ENCODE data around the gene FAM124B. TPM values are rescaled to one million over a fixed set of nuclear protein-coding genes. Genes with fewer than 3 reads are reported as not detected.

Gene FAM124B
- total and polyA plus RNA-seq, 2 of the 8 experiments (the other 6 are each of a cell fraction or from before 2014, with no cell fraction given): 2.1 to 2.6 TPM

DNA sequence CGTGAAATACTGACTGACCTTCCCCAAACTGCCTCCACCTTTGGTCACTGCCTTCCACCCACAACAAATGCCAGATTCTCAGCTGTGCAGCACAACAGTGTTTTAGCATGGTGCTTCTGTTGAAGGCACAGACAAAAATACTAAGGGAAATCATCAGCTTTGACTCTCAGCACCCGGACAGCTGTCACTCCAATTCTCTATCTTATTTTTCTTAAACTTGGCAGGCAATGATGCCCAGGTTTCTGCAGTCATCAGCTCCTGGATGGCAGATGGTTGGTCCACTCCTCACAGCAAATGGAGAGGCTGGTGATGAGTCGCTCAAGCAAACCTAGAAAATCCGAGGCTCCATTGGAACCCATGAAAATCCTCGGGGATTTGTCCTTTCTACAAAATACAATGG lies 2.9 kb upstream of the FAM124B start:
- H2BK5ac ChIP-seq (ENCODE audit: low read depth, low read length): no peak overlapping the region
- H3K36me3 ChIP-seq (ENCODE audit: control insufficient read depth in 2 of 4, insufficient read depth in 4 of 4, low read length in 3 of 4): no peaks in the 10 kb centered on the region
- ChIA-PET CTCF (ENCODE audit: partially characterized antibody) (no interaction called here), POLR2A (ENCODE audit: partially characterized antibody) (no interaction called here)
- H2BK12ac ChIP-seq (ENCODE audit: low read depth, low read length): no peak overlapping the region
- no peak overlapping the region for H3K4me3 ChIP-seq (ENCODE audit: extremely low read depth in 1 of 4, insufficient read depth in 2 of 4, low read depth in 3 of 4, low read length in 4 of 4)
- H3K18ac ChIP-seq (ENCODE audit: extremely low read depth, low read length): no peak overlapping the region
- no peak overlapping the region for H3K4me2 ChIP-seq (ENCODE audit: insufficient read depth in 1 of 2, low read depth in 2 of 2, low read length in 2 of 2)
- no peak overlapping the region for H4K5ac ChIP-seq (ENCODE audit: insufficient read length, low read depth, low read length)
- H3K4me1 ChIP-seq (replicated peaks in 1 of 4; ENCODE audit: control insufficient read depth in 3 of 4, insufficient read depth in 4 of 4, low read length in 3 of 4): peaks cover 0 to 2% (median under 1%) of the 10 kb centered on the region in 4 experiments; a peak in 2 of 7 replicates
- WGBS, 2 experiments (ENCODE audit: extremely low coverage in 1 of 2, insufficient coverage in 1 of 2, insufficient read length in 1 of 2, insufficient replicate concordance in 2 of 2, low coverage in 1 of 2, low lambda C conversion rate in 2 of 2, missing lambda C conversion rate in 1 of 2): 92% methylated on average over 5 of the region's 5 CpGs; no CpG with 5 or more reads in 1 of the 2 experiments
- DNase-seq (ENCODE audit: low read depth in 1 of 2, low spot score in 2 of 2): no peak
- no peaks in the 10 kb centered on the region for H3K79me2 ChIP-seq (ENCODE audit: control insufficient read depth in 1 of 2, insufficient read depth in 2 of 2, low read length in 2 of 2)
- H3K23ac ChIP-seq (ENCODE audit: insufficient read length): no peak overlapping the region
- no peak overlapping the region for H3K56ac ChIP-seq (replicated peaks; ENCODE audit: insufficient read length, low read depth, low read length)
- H3K14ac ChIP-seq (ENCODE audit: insufficient read length): no peak overlapping the region
- H3K27me3 ChIP-seq (replicated peaks in 1 of 4; ENCODE audit: control insufficient read depth in 3 of 4, extremely low read depth in 1 of 4, insufficient read depth in 3 of 4, low read length in 3 of 4): no peaks in the 10 kb centered on the region
- H2AK5ac ChIP-seq (ENCODE audit: low read depth, low read length): no peak overlapping the region
- H2BK20ac ChIP-seq (ENCODE audit: low read length): no peak overlapping the region
- no peak overlapping the region for H4K91ac ChIP-seq (replicated peaks; ENCODE audit: insufficient read length, low read length)
- no peak overlapping the region for H3K4ac ChIP-seq (replicated peaks; ENCODE audit: insufficient read length, low read depth, low read length)
- H4K8ac ChIP-seq (ENCODE audit: extremely low read depth, insufficient read depth, low read length): no peak overlapping the region
- H3K9ac ChIP-seq (replicated peaks in 1 of 4; ENCODE audit: extremely low read depth in 1 of 4, low read depth in 3 of 4, low read length in 3 of 4): no peak overlapping the region
- no peaks in the 10 kb centered on the region; the same call in 1 of the 2 replicates for H3K79me1 ChIP-seq (ENCODE audit: low read depth, low read length)
- no peak overlapping the region for H2AFZ ChIP-seq (ENCODE audit: low read length)
- no peaks in the 10 kb centered on the region for H3K23me2 ChIP-seq (ENCODE audit: low read depth, low read length)
- H3K9me3 ChIP-seq (ENCODE audit: insufficient read depth in 2 of 2, low read depth in 1 of 2, low read length in 1 of 2): peaks cover 9 to 13% of the 10 kb centered on the region in 2 experiments; a peak in 3 of 4 replicates
- no peaks in the 10 kb centered on the region for H4K20me1 ChIP-seq (replicated peaks in 1 of 2; ENCODE audit: control insufficient read depth in 1 of 2, insufficient read depth in 2 of 2, low read length in 2 of 2)
- no peak overlapping the region for H2BK120ac ChIP-seq (replicated peaks; ENCODE audit: low read depth, low read length)
- H2BK15ac ChIP-seq (ENCODE audit: low read length): no peak overlapping the region
- H3K27ac ChIP-seq (ENCODE audit: low read depth, low read length): no peak overlapping the region
- FAIRE-seq: no peak
- TF ChIP-seq SIX5 (IDR thresholded peaks at IDR 0.05; ENCODE audit: low read depth, low read length) (no peak), KDM1A (IDR thresholded peaks at IDR 0.05; ENCODE audit: borderline replicate concordance, low read length) (no peak), YY1 (IDR thresholded peaks at IDR 0.05; ENCODE audit: low read depth, low read length) (no peak), SRF (IDR thresholded peaks at IDR 0.05; ENCODE audit: low read depth, low read length) (no peak), RFX5 (IDR thresholded peaks at IDR 0.05; ENCODE audit: borderline replicate concordance, low read depth, low read length) (no peak), NANOG (IDR thresholded peaks at IDR 0.05; ENCODE audit: insufficient read depth, low read depth, low read length, poor library complexity, severe bottlenecking) (no peak), FOSL1 (IDR thresholded peaks at IDR 0.05; ENCODE audit: insufficient read depth, low read depth, low read length) (no peak), RBBP5 (IDR thresholded peaks at IDR 0.05; ENCODE audit: borderline replicate concordance, low read depth, low read length) (no peak), SIRT6 (IDR thresholded peaks at IDR 0.05; ENCODE audit: low read length) (no peak), PHF8 (conservative IDR thresholded peaks at IDR 0.05; ENCODE audit: low read depth, low read length) (no peak), TCF12 (IDR thresholded peaks at IDR 0.05; ENCODE audit: low read depth, low read length) (no peak), TAF7 (optimal IDR thresholded peaks at IDR 0.05; ENCODE audit: borderline replicate concordance, low read depth, low read length) (no peak), SAP30 (IDR thresholded peaks at IDR 0.05; ENCODE audit: insufficient read depth, insufficient replicate concordance, low read length) (no peak)
- TF ChIP-seq, protein P1, sequence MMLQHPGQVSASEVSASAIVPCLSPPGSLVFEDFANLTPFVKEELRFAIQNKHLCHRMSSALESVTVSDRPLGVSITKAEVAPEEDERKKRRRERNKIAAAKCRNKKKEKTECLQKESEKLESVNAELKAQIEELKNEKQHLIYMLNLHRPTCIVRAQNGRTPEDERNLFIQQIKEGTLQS (IDR thresholded peaks at IDR 0.05; ENCODE audit: insufficient read depth, low read depth, low read length): no peak

All from H1 (cell line).